Endothelial cell of umbilical vein (primary cell): Measurements from ENCODE around the gene CENPU. TPM values are rescaled to one million over a fixed set of nuclear protein-coding genes. Genes with fewer than 3 reads are reported as not detected.

Source experiments
- BruUV-seq: library from RNA; stranded (reverse); fragments of 400-500 nt; replicated peaks from 2 replicates; lab custom pipeline; 2021; lab: Mats Ljungman, UMichigan
- CTCF ChIA-PET: fragments of 300-600, 350-600 bp; sonication (Branson Sonifier 250); formaldehyde crosslinking; loops from one replicate; lab custom pipeline; 2021; ENCODE audit warnings: antibody characterized with exemption, inconsistent platforms; lab: Charles Lee
- POLR2A ChIA-PET: fragments of 300-600, 350-600 bp; sonication (Branson Sonifier 250); formaldehyde crosslinking; loops from one replicate; lab custom pipeline; 2021; ENCODE audit warnings: antibody characterized with exemption, inconsistent platforms; lab: Charles Lee
- DNase-seq: peaks from one replicate; pipeline ENCODE4 v3.0.0-alpha.2; 2011; ENCODE audit warnings: low read depth, low spot score
- FAIRE-seq: peaks from 2 replicates; lab custom pipeline; 2011; peaks lifted over from hg19 to GRCh38; lab: Jason Lieb, UNC
- H2AFZ ChIP-seq: 2 replicates; pipeline ENCODE4 v1.6.0; 2012; ENCODE audit warnings: low read depth, low read length, control low read depth, inconsistent platforms
- H3K27ac ChIP-seq: 2 replicates; pipeline ENCODE4 v1.5.1; 2011; ENCODE audit warnings: low read depth, mild to moderate bottlenecking, control low read depth, low read length, moderate library complexity; ENCODE audit not compliant: insufficient read depth
- H3K27me3 ChIP-seq, 2 experiments: 2 replicates each; pipeline versions ENCODE4 v1.6.0 to v1.6.1; 2011; ENCODE audit warnings: low read length in 2 of 2, mixed read lengths in 1 of 2; ENCODE audit not compliant: control insufficient read depth in 2 of 2, insufficient read depth in 2 of 2
- H3K36me3 ChIP-seq, 2 experiments: 2 replicates in 1 of 2; 3 replicates in 1 of 2; pipeline ENCODE4 v1.5.1; 2011; ENCODE audit warnings: low read length in 2 of 2, mild to moderate bottlenecking in 1 of 2, moderate library complexity in 1 of 2; ENCODE audit not compliant: control insufficient read depth in 2 of 2, insufficient read depth in 2 of 2; ENCODE audit errors: extremely low read depth in 1 of 2
- H3K4me1 ChIP-seq: 3 replicates; pipeline ENCODE4 v1.5.1; 2011; ENCODE audit warnings: mild to moderate bottlenecking, low read length; ENCODE audit not compliant: control insufficient read depth, insufficient read depth; ENCODE audit errors: extremely low read depth
- H3K4me2 ChIP-seq: 2 replicates; pipeline ENCODE4 v1.6.1; 2011; ENCODE audit warnings: low read length, control low read depth, mixed read lengths; ENCODE audit not compliant: insufficient read depth
- H3K4me3 ChIP-seq, 3 experiments: fragments of 200-600 bp in 1 of 3; sonication (generic), shearing (Covaris generic) in 1 of 3; replicated peaks in 1 of 3; 2 replicates each; pipeline ENCODE4 v1.5.1; 2011 to 2016; ENCODE audit warnings: control low read depth in 3 of 3, low read length in 3 of 3, mild to moderate bottlenecking in 2 of 3, inconsistent platforms in 1 of 3, low read depth in 1 of 3, moderate library complexity in 1 of 3; ENCODE audit not compliant: insufficient read depth in 1 of 3
- H3K79me2 ChIP-seq: 2 replicates; pipeline ENCODE4 v1.6.0; 2012; ENCODE audit warnings: low read length, inconsistent platforms; ENCODE audit not compliant: control insufficient read depth, insufficient read depth
- H3K9ac ChIP-seq: replicated peaks from 2 replicates; pipeline ENCODE3; 2011; ENCODE audit warnings: low read length, control low read depth; ENCODE audit not compliant: insufficient read depth; ENCODE audit errors: extremely low read depth
- H3K9me1 ChIP-seq: replicated peaks from 3 replicates; pipeline ENCODE4 v1.6.0; 2011; ENCODE audit warnings: mild to moderate bottlenecking, low read length; ENCODE audit not compliant: control insufficient read depth, insufficient read depth; ENCODE audit errors: extremely low read depth
- H3K9me3 ChIP-seq: replicated peaks from 2 replicates; pipeline ENCODE4 v1.5.1; 2012; ENCODE audit warnings: low read length, inconsistent platforms; ENCODE audit not compliant: control insufficient read depth, insufficient read depth
- H4K20me1 ChIP-seq: replicated peaks from 2 replicates; pipeline ENCODE3; 2011; ENCODE audit warnings: mild to moderate bottlenecking, low read length; ENCODE audit not compliant: control insufficient read depth, insufficient read depth; ENCODE audit errors: extremely low read depth
- EZH2 ChIP-seq: IDR thresholded peaks from 2 replicates; pipeline ENCODE4 v1.6.1; 2012; ENCODE audit warnings: borderline replicate concordance, low read depth, mild to moderate bottlenecking, moderate library complexity, low read length, inconsistent platforms; ENCODE audit not compliant: severe bottlenecking
- FOS ChIP-seq: IDR thresholded peaks from 2 replicates; pipeline ENCODE4 v1.6.1; 2011; ENCODE audit warnings: mild to moderate bottlenecking, low read length, moderate library complexity, borderline replicate concordance; ENCODE audit not compliant: insufficient read depth
- GATA2 ChIP-seq: IDR thresholded peaks from 2 replicates; pipeline ENCODE4 v1.7.0; 2011; ENCODE audit warnings: low read depth, mild to moderate bottlenecking, moderate library complexity, mixed read lengths, low read length; ENCODE audit not compliant: insufficient read length, insufficient read depth
- JUN ChIP-seq: IDR thresholded peaks from 2 replicates; pipeline ENCODE4 v1.6.1; 2011; ENCODE audit warnings: borderline replicate concordance, low read depth; ENCODE audit not compliant: insufficient read length, insufficient read depth
- MYC ChIP-seq: IDR thresholded peaks from one replicate; pipeline ENCODE4 v1.6.1; 2011; ENCODE audit warnings: mild to moderate bottlenecking, low read depth, low read length
- POLR2A ChIP-seq: IDR thresholded peaks from 2 replicates; pipeline ENCODE4 v1.6.1; 2012; ENCODE audit warnings: low read depth, mild to moderate bottlenecking, control low read depth, low read length
- POLR2AphosphoS5 ChIP-seq: IDR thresholded peaks from 2 replicates; pipeline ENCODE4 v1.6.1; 2012; ENCODE audit warnings: low read depth, mild to moderate bottlenecking, control low read depth, low read length, moderate library complexity; ENCODE audit not compliant: insufficient read depth
- dilution Hi-C: fragments of 300-500 bp; cut with MboI; formaldehyde crosslinking; loops from one replicate; pipeline ENCODE4 v1.15.0; 2019; ENCODE audit warnings: low sequenced_read_pairs; ENCODE audit not compliant: extremely low pct_ligation_motif_present
- intact Hi-C: fragments of 100-400 bp; cut with micrococcal nuclease; formaldehyde crosslinking; loops from one replicate; pipeline ENCODE4 v1.10.0; 2022
- polyA plus RNA-seq, 4 experiments: library from polyadenylated mRNA; depleted of rRNA in 3 of 4; stranded (reverse) in 3 of 4; unstranded in 1 of 4; fragments of >200 nt; gene quantifications; 2 replicates each; pipeline versions ENCODE4 v1.2.1 to v1.2.3, GENCODE V29; 2011 to 2012; ENCODE audit warnings: missing spikeins in 1 of 4
- total RNA-seq: library from RNA; stranded (reverse); gene quantifications from 2 replicates; pipeline ENCODE4 v1.2.3, GENCODE V29; 2021
- TF ChIP-seq, protein P1 (sequence below): IDR thresholded peaks from 2 replicates; pipeline ENCODE4 v1.6.1; 2011; ENCODE audit not compliant: insufficient read depth, insufficient read length
- TF ChIP-seq, protein P2 (sequence below), 2 donors: IDR thresholded peaks; 1 replicate in 1 of 2; 2 replicates in 1 of 2; pipeline ENCODE4 v1.5.1; 2011; ENCODE audit warnings: low read length in 2 of 2, mild to moderate bottlenecking in 2 of 2, moderate library complexity in 2 of 2, control low read depth in 1 of 2, inconsistent platforms in 1 of 2, low read depth in 1 of 2; ENCODE audit not compliant: insufficient read depth in 1 of 2; ENCODE audit errors: extremely low read depth in 1 of 2

Gene CENPU
- total and polyA plus RNA-seq, 2 donors (not counting 3 experiments of a cell fraction or from before 2014, with no cell fraction given): 7.0 to 37.9 TPM

DNA sequence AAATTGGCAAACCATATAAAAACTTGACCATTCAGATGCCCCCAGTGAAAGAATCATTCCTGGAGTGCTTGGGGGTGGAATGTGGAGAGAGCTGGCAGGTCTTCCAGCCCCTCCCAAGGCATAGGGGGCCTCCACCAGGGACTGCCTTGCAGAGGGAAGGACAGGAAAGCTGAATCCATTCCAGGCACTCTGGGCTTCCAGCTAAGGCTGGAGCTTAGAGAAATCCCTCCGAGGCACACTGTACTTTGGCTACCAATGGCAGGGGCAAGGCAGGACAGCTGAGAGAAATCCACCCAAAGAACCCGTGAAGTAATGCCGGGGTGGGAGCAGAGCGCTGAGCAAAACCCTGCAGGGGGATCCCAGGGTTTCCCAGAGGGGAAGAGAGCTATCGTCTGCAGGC, 4.0 kb downstream of the CENPU start:
- peaks cover 24% of the 10 kb centered on the region for H3K4me1 ChIP-seq
- intact Hi-C loops: loop anchor here (1.0 to 5.0 kb wide), 3 partner anchors 41 to 348 kb away; partner anchors contain the start of genes CASP3 and PRIMPOL
- CTCF ChIA-PET: interaction anchor here (1.2 to 5.7 kb wide), 2 partner anchors 80 to 465 kb away, joined by 4 to 35 read pairs; partner anchors contain the start of genes CASP3 and PRIMPOL
- no peak for DNase-seq
- no peak overlapping the region for H2AFZ ChIP-seq
- no peaks in the 10 kb centered on the region for H3K27me3 ChIP-seq
- peaks cover 41% of the 10 kb centered on the region for H3K79me2 ChIP-seq
- peaks cover 0 to 8% of the 10 kb centered on the region in 2 experiments for H3K36me3 ChIP-seq
- no peak overlapping the region for H3K9ac ChIP-seq
- no peak for FAIRE-seq
- no peak overlapping the region for H3K4me2 ChIP-seq
- no peak for TF ChIP-seq MYC
- no peak for TF ChIP-seq JUN
- no peak for TF ChIP-seq POLR2A
- no peak for TF ChIP-seq POLR2AphosphoS5
- TF ChIP-seq FOS: no peak
- TF ChIP-seq, protein P1, sequence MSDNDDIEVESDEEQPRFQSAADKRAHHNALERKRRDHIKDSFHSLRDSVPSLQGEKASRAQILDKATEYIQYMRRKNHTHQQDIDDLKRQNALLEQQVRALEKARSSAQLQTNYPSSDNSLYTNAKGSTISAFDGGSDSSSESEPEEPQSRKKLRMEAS: no peak
- no peak for TF ChIP-seq EZH2
- TF ChIP-seq, protein P2, sequence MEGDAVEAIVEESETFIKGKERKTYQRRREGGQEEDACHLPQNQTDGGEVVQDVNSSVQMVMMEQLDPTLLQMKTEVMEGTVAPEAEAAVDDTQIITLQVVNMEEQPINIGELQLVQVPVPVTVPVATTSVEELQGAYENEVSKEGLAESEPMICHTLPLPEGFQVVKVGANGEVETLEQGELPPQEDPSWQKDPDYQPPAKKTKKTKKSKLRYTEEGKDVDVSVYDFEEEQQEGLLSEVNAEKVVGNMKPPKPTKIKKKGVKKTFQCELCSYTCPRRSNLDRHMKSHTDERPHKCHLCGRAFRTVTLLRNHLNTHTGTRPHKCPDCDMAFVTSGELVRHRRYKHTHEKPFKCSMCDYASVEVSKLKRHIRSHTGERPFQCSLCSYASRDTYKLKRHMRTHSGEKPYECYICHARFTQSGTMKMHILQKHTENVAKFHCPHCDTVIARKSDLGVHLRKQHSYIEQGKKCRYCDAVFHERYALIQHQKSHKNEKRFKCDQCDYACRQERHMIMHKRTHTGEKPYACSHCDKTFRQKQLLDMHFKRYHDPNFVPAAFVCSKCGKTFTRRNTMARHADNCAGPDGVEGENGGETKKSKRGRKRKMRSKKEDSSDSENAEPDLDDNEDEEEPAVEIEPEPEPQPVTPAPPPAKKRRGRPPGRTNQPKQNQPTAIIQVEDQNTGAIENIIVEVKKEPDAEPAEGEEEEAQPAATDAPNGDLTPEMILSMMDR (IDR thresholded peaks at IDR 0.05; ENCODE audit: extremely low read depth in 1 of 2, insufficient read depth in 1 of 2, low read depth in 1 of 2, low read length in 2 of 2): no peak
- TF ChIP-seq GATA2: no peak
- BruUV-seq: no TSS peak
- no peak overlapping the region for H3K4me3 ChIP-seq
- H4K20me1 ChIP-seq: no peaks in the 10 kb centered on the region
- POLR2A ChIA-PET: interaction anchor here (0.5 kb wide), 1 partner anchor 180 kb away, joined by 7 read pairs; no protein-coding TSS in a partner anchor
- H3K9me1 ChIP-seq: no peaks in the 10 kb centered on the region
- H3K9me3 ChIP-seq: no peaks in the 10 kb centered on the region
- H3K27ac ChIP-seq: no peak overlapping the region
- dilution Hi-C loops: no loop called here
